ENCODE results near the gene TSPAN18.

Gene TSPAN18

DNA sequence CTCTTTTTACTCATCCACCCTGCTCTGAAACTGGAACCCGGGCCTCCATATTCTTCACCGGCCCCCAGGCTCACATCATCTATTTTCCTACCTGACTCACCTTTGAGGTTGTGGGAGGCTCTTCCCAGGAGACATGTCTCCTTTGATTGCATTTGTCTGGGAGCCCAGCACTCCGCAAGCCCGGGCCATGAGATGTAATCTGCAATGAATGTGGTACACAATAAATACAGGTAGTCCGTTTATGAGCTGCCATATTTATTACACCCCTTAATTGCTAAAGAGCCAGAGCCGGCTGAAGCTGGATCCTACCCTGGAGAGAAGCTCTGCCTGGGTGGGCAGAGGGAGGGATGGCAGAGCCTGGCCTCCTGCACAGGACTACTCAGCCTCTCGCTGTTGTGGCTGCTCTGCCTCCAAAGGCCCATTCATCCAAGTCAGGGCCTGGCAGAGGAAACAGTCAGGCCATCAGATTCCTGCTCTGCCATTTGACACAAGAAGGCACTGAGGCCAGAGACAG lies 174.4 kb downstream of the TSPAN18 start:
- DNase-seq (ENCODE audit: low spot score) = no peak
- in situ Hi-C loops (cut with MboI; ENCODE audit: low sequenced_read_pairs, unreplicated experiment) = loop anchor here (25.0 kb wide), 1 partner anchor 614 kb away; no protein-coding TSS in a partner anchor
- TF ChIP-seq, protein P1, sequence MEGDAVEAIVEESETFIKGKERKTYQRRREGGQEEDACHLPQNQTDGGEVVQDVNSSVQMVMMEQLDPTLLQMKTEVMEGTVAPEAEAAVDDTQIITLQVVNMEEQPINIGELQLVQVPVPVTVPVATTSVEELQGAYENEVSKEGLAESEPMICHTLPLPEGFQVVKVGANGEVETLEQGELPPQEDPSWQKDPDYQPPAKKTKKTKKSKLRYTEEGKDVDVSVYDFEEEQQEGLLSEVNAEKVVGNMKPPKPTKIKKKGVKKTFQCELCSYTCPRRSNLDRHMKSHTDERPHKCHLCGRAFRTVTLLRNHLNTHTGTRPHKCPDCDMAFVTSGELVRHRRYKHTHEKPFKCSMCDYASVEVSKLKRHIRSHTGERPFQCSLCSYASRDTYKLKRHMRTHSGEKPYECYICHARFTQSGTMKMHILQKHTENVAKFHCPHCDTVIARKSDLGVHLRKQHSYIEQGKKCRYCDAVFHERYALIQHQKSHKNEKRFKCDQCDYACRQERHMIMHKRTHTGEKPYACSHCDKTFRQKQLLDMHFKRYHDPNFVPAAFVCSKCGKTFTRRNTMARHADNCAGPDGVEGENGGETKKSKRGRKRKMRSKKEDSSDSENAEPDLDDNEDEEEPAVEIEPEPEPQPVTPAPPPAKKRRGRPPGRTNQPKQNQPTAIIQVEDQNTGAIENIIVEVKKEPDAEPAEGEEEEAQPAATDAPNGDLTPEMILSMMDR (IDR thresholded peaks at IDR 0.05; ENCODE audit: borderline replicate concordance, control extremely low read depth, extremely low read depth, insufficient read depth, missing control alignments) = no peak

DNA sequence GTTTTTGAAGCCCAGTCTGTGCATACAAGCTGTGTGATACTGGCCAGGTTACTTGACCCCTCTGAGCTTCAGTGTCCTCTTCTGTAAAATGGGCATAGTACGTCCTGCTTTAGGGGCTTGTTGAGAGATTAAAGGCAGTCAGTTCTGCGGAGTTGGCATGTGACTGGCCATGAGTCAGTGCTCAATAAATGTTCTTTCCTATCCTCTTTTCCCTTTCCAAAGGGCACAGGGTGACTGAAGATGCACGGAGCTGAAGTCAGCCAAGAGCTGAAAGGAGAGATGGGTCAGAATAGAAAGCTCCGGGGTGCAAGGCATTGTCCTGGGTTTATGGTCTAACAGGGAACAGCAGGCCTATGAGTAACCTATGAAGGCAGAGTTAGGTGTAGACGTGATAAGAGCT lies 175.0 kb downstream of the TSPAN18 start:
- DNase-seq (ENCODE audit: low spot score) = no peak
- TF ChIP-seq, protein P1 (IDR thresholded peaks at IDR 0.05; ENCODE audit: borderline replicate concordance, control extremely low read depth, extremely low read depth, insufficient read depth, missing control alignments) = no peak
- in situ Hi-C loops (cut with MboI; ENCODE audit: low sequenced_read_pairs, unreplicated experiment) = loop anchor here (25.0 kb wide), 1 partner anchor 614 kb away; no protein-coding TSS in a partner anchor

DNA sequence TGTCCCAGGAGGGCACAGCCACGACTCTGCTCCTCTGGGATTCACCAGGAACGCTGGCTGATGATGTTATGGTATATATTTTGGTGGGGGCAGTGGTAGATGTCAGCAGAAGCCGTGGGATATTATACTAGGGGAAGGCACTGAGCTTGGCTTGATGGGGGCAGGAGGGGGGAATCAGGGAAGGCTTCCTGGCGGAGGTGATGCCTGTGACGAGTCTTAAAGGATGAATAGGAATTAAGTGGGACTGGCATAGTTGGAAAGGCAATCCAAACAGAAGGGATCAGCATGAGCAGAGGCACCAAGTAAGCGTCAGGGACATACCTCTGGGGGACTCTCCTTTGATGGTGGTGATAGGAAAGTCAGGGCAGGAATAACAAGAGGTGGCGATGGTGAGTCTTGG lies 176.3 kb downstream of the TSPAN18 start:
- in situ Hi-C loops (cut with MboI; ENCODE audit: low sequenced_read_pairs, unreplicated experiment) = loop anchor here (25.0 kb wide), 1 partner anchor 616 kb away; no protein-coding TSS in a partner anchor
- no peak for DNase-seq (ENCODE audit: low spot score)
- TF ChIP-seq, protein P1 (IDR thresholded peaks at IDR 0.05; ENCODE audit: borderline replicate concordance, control extremely low read depth, extremely low read depth, insufficient read depth, missing control alignments) = no peak

DNA sequence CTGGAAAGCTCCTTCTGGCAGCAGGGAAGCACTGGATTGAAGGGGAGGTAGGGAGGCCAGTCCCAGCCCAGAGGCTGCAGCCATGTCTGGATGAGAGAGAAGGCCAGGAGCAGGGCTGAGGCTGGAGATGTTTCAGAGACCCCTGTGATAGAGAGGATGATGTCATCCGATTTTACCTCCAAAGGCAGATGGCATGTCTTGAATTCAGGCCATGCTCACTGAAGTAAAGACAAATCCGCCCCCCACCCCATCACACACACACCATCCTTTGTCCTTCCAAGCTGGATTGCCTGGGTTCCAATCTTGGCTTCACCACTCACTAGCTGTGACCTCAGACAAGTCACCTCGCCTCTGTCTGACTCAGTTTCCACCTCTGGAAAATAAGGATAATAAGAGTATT lies 176.8 kb downstream of the TSPAN18 start:
- no peak for DNase-seq (ENCODE audit: low spot score)
- in situ Hi-C loops (cut with MboI; ENCODE audit: low sequenced_read_pairs, unreplicated experiment) = loop anchor here (25.0 kb wide), 1 partner anchor 616 kb away; no protein-coding TSS in a partner anchor
- TF ChIP-seq, protein P1 (IDR thresholded peaks at IDR 0.05; ENCODE audit: borderline replicate concordance, control extremely low read depth, extremely low read depth, insufficient read depth, missing control alignments) = no peak

DNA sequence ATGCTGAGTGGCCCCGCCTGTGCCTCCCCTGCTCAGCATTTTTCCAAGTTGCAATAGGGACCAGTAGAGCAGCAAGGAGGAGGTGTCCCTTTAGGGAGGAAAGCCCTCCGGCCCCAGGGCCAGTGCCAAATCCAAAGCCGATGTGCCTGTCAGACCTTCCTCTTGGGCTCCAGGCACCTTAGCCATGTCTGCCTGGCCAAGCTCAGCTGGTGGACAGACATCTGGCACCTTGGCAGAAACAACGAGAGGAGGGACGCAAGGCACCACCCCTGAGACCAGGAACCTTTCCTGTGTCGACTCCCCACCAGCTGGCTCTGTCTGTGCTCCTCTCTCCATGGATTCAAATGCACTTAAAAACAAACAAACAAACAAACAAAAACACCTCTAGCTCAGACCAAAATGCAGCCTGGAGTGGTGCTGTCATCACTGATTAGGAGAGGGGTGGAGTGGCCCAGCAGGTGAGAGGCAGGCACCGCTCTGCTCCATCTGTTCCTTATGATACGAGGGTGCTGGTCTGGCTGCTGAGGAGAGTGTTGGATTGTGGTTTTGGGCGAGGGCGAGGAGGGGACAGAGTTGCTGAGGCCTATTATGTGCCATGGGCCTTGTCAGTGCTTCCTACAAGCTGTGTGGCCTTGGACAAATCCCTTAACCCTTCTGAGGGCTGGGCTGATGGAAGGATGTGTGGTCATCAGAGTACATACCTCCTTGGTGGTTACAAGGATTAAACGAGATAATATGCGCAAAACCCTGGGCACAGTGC lies 177.7 kb downstream of the TSPAN18 start:
- in situ Hi-C loops (cut with MboI; ENCODE audit: low sequenced_read_pairs, unreplicated experiment) = loop anchor here (25.0 kb wide), 1 partner anchor 617 kb away; no protein-coding TSS in a partner anchor

DNA sequence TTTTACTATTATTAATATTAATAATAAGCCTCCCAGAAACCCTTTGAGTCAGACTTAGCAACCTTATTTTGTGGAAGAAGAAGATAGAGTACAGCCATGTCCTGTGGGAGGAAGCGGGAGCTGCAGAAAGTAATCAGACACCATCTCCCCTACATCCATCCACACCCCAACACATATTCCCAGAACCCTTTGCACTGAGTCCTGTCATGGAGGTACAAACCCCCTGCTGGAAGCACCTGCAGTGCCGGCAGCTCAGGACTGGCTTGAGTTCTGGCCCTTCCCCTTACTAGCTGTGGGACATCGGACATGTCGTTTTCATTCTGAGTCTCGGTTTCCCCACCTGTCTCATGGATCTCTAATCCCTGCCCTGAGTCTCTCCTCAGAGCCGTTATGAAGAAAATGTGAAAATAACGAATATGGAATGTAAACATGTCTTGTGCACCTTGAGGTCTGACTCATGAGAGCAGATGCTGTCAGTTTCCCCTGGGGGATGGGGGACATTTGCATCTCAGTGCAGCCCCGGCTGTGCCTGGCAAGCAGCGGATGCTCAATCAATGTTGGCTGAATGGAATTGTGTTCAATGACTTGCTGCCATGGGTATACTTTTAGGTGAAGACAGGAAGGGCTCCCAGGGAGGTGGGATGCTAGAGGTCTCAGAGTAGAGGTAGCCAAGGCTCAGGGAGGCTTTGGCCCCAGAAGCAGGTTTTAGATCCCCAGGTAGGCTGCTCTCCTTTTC lies 178.5 kb downstream of the TSPAN18 start:
- in situ Hi-C loops (cut with MboI; ENCODE audit: low sequenced_read_pairs, unreplicated experiment) = loop anchor here (25.0 kb wide), 1 partner anchor 618 kb away; no protein-coding TSS in a partner anchor
- DNase-seq (ENCODE audit: low spot score) = no peak
- TF ChIP-seq, protein P1 (IDR thresholded peaks at IDR 0.05; ENCODE audit: borderline replicate concordance, control extremely low read depth, extremely low read depth, insufficient read depth, missing control alignments) = no peak

More for the DNA sequence above, 177.7 kb downstream of the TSPAN18 start:
- DNase-seq (ENCODE audit: low spot score) = no peak
- TF ChIP-seq, protein P1 (IDR thresholded peaks at IDR 0.05; ENCODE audit: borderline replicate concordance, control extremely low read depth, extremely low read depth, insufficient read depth, missing control alignments) = no peak

Measured in GM13976 (cell line).